ENCODE measurements around the gene CCDC85A.

- TF ChIP-seq EZH2 (IDR thresholded peaks at IDR 0.05; ENCODE audit: insufficient read depth, poor library complexity, severe bottlenecking): no peak
- TF ChIP-seq EZH2phosphoT487 (IDR thresholded peaks at IDR 0.05; ENCODE audit: insufficient read depth, low read depth): no peak
Measured at GRCh38 chr2:56267415-56267788, 83.6 kb downstream of the CCDC85A start.
